Lower leg skin (tissue), 3 donors: ENCODE data around the gene C13orf46.

Experiments used
- CTCF ChIP-seq, 3 donors: fragments of 450-650 bp; IDR thresholded peaks; one replicate each; pipeline ENCODE4 v1.5.1; 2016; ENCODE audit warnings: antibody characterized with exemption in 3 of 3, mild to moderate bottlenecking in 3 of 3, moderate library complexity in 2 of 3
- POLR2A ChIP-seq, 2 donors: fragments of 450-650 bp; IDR thresholded peaks; one replicate each; pipeline ENCODE4 v1.6.1; 2016 to 2017; ENCODE audit warnings: antibody characterized with exemption in 2 of 2, mild to moderate bottlenecking in 1 of 2, moderate library complexity in 1 of 2

- TF ChIP-seq CTCF (IDR thresholded peaks at IDR 0.05) (no peak), POLR2A (IDR thresholded peaks at IDR 0.05) (no peak)
These were observed 14.7 kb downstream of the C13orf46 start for GRCh38 chr13:113959198-113959597.
